Activated T-helper 1 cell treated with anti-CD3 and anti-CD28 coated beads, Interleukin-12 subunit alpha, Interleukin-12 subunit beta, Interleukin-2, Interleukin-4 antibody, amounts not matched to agents 30 ng/mL and 10 ng/mL and 1 ng/mL, durations not matched to agents 14 hours and 24 hours and 36 hours (primary cell): ENCODE measurements around the gene CSNK1D. TPM values are rescaled to one million over a fixed set of nuclear protein-coding genes. Genes with fewer than 3 reads are reported as not detected.
A peak's percentile ranks its signal among the peaks of the same experiment; 100 is the strongest.

Source experiments
- DNase-seq: peaks from one replicate; pipeline ENCODE4 v3.0.0; 2021; ENCODE audit warnings: low spot score
- H3K27ac Mint-ChIP-seq: one replicate; pipeline ENCODE4 v1.8.0; 2021; ENCODE audit warnings: mild to moderate bottlenecking, mixed read lengths
- H3K27me3 Mint-ChIP-seq: one replicate; pipeline ENCODE4 v1.8.0; 2022; ENCODE audit warnings: mild to moderate bottlenecking, moderate library complexity, mixed read lengths; ENCODE audit not compliant: insufficient read depth
- H3K36me3 Mint-ChIP-seq: one replicate; pipeline ENCODE4 v1.8.0; 2021; ENCODE audit warnings: low read depth, mixed read lengths
- H3K4me1 Mint-ChIP-seq: one replicate; pipeline ENCODE4 v1.8.0; 2021; ENCODE audit warnings: low read depth, mixed read lengths
- H3K4me3 Mint-ChIP-seq: one replicate; pipeline ENCODE4 v1.8.0; 2021; ENCODE audit warnings: mild to moderate bottlenecking, moderate library complexity, mixed read lengths
- H3K9me3 Mint-ChIP-seq: one replicate; pipeline ENCODE4 v1.8.0; 2021; ENCODE audit warnings: mixed read lengths
- intact Hi-C: fragments of 100-400 bp; cut with micrococcal nuclease; formaldehyde crosslinking; loops from one replicate; pipeline ENCODE4 v1.15.1; 2024
- total RNA-seq: library from RNA; stranded (reverse); gene quantifications from 2 replicates; pipeline ENCODE4 v1.2.3, GENCODE V29; 2022

Gene CSNK1D
- total RNA-seq, 1 donor from 2014 or later = 161 TPM

DNA sequence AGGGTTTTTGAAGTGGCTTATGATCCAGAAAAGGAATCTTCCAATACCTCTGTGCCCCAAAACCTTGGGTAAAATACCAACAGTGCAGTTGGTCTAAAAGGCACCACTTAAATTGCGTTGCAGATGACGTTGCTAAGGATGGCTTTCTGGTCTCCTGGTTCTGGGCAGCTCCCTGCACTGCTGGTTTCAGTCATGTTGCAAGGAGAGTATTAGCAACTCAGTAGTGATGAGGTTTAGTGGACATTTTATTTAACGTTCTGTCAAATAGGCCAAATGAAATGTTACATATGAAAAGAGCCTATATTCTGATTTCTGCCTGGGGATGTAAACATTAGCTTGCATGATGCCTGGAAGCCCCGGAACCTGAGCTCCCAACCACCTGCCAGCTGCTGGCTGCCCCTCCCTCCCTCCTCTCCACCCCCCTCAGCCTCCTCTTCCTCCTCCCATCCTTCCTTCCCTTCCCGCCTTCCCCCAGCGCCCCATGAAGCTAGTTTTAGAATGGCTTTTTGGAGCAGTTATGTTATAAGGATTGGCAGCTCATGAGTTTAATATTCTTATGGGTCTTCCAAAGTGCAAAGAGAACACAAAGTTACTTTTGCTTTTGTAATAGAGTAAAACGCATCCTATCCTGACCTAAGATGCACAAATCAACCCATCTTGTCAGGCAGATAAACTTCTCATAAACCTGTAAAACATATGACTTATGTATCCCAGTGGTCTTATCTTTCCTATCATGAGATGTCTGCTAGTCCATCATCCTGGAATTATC is 23.2 kb upstream of the CSNK1D start:
- DNase-seq = no peak

DNA sequence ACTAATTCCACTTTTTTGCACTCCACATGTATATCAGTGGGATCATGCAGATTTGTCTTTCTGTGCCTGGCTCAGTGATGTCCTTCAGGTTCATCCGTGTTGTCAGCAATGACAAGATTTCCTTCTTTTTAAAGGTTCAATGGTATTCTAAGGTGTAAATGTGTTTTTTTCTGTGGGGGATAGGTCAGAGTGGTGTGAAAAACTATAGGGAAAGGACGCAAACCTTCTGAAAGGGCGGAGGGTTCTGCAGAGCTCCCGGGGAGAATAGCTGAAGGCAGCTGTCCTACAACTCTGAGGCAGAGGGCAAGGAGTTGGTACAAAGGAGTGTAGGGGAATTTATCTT is 21.9 kb upstream of the CSNK1D start:
- H3K36me3 Mint-ChIP-seq = peaks cover 4% of the 10 kb centered on the region
- H3K4me3 Mint-ChIP-seq = peak overlapping the region; percentile 3
- no peaks in the 10 kb centered on the region for H3K9me3 Mint-ChIP-seq
- peaks cover 68% of the 10 kb centered on the region for H3K4me1 Mint-ChIP-seq
- no peaks in the 10 kb centered on the region for H3K27me3 Mint-ChIP-seq
- intact Hi-C loops = loop anchor here (10.0 kb wide), 2 partner anchors 271 to 431 kb away; partner anchors contain the start of genes CENPX, LRRC45 and P4HB
- no peak for DNase-seq
- peak overlapping the region; percentile 49 for H3K27ac Mint-ChIP-seq

More for the DNA sequence above, 23.2 kb upstream of the CSNK1D start:
- H3K4me1 Mint-ChIP-seq = peaks cover 75% of the 10 kb centered on the region
- H3K27ac Mint-ChIP-seq = peak overlapping the region; percentile 98
- no peaks in the 10 kb centered on the region for H3K9me3 Mint-ChIP-seq
- H3K4me3 Mint-ChIP-seq = peak overlapping the region; percentile 89
- intact Hi-C loops = loop anchor here (1.0 to 10.0 kb wide), 4 partner anchors 10 to 432 kb away; partner anchors contain the start of genes CENPX, LRRC45 and P4HB
- no peaks in the 10 kb centered on the region for H3K27me3 Mint-ChIP-seq
- H3K36me3 Mint-ChIP-seq = peaks cover 4% of the 10 kb centered on the region

DNA sequence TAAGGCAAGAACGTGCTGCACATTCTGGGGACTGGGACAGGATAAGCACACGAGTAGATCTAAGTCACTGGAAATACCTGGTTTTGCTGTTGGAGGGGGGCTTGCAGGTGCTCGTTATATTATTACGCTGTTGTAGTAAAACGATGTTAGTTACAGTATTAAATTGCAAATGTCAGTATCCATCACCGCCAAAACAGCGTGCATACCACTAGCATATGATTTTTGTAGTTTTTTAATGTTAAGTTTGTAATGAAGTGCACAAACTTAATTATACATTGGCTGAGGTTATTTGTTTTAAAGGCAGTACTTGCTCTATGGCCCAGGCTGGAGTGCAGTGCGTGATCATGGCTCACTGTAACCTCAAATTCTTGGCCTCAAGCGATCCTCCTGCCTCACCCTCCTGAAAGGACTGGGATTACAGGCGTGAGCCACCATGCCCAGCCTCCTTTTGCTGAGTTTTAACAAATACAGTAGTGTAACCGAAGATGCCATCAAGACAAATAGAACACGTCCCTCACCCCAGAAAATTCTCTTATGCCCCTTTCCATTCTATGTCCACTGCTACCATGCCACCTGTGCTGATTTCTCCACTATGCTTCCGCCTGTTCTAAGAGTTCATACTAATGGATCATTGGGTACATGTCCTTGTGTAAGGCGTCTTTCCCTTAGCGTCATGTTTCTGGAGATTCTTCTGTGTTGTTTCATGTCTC is 20.7 kb upstream of the CSNK1D start:
- DNase-seq = no peak
- Mint-ChIP-seq H3K4me3 (peak overlapping the region; percentile 70), H3K9me3 (no peaks in the 10 kb centered on the region), H3K4me1 (peaks cover 58% of the 10 kb centered on the region), H3K27me3 (no peaks in the 10 kb centered on the region), H3K27ac (peak overlapping the region; percentile 85), H3K36me3 (peaks cover 5% of the 10 kb centered on the region)
- intact Hi-C loops = loop anchor here (10.0 kb wide), 2 partner anchors 269 to 429 kb away; partner anchors contain the start of genes CENPX, LRRC45 and P4HB

DNA sequence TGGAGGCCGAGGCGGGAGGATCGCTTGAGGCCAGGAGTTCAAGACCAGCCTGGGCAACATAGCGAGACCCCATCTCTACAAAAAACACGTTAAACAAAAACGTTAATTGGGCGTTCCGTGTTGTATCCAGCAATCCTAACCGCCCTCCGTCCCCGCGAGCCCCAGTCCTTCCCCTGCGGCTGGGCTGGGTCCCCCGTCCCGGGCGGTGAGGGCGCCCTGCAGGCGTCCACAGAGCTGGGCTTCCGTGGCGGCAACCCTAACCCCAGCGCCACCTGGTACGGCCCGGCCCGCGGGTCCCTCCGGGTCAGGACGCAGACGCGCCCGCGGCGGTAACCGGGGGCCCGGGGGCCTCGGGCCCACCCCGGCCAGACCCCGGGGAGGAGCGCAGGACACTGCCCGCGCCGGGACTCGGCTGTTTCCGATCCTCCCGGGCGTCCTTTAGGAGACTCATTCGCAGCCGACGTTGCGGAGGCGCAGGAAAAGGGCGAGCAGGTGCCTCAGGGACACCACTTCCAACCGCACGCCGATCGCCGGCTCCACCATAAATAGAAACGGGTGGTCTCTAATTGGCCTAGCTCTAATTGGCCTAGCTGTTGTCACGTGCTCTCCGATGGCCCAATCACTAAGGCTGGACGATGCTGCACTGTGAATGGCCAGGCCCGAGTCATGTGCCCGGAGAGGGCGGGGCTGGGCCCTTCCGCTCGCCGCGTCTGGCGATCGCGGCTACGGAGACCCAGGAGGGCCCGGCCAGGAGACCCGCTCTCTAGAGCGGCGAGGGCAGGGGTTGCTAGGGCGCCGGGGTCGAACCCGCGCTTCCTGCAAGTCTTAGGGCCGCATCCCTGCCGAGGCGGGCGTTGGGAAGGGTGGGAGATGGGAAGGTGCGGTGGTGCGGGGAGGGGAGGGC is 19.0 kb upstream of the CSNK1D start:
- peak; percentile 92 for DNase-seq
- Mint-ChIP-seq H3K27ac (peak overlapping the region; percentile 93), H3K27me3 (peaks cover 2% of the 10 kb centered on the region), H3K9me3 (no peaks in the 10 kb centered on the region), H3K36me3 (peaks cover 6% of the 10 kb centered on the region), H3K4me3 (peak overlapping the region; percentile 90), H3K4me1 (peaks cover 48% of the 10 kb centered on the region)
- intact Hi-C loops = loop anchor here (1.0 to 10.0 kb wide), 6 partner anchors 9 to 428 kb away; partner anchors contain the start of genes CENPX, CSNK1D, CYBC1 and LRRC45

DNA sequence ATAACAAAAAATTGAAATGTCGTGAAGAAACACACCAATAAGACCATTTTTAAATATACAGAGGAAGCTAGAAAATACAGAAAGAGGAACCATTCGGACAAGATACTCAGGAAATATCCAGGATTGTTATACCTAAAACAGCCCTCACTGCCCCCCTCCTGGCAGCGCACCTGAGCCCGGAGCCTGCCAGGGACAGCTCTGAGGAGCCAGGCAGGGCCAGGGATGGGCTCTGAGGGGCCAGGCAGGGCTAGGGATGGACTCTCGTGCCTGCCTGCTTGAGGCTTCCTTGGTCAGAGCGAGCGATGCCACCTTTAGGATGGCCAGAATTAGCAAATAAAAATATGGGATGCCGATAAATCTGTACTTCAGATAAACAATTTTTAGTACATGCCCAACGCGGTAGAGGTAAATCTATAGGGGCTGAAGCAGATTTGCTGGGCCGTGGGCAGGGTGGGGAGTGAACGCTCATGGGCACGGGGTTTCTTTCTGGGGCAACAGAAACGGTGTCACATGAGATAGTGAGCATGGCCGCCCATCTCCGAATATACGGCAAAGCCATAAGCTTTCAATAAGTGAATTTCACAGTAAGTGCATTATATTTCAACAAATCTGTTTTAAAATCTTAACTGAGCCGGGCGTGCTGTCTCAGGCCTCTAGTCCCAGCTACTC is 18.2 kb upstream of the CSNK1D start:
- intact Hi-C loops = loop anchor here (1.0 to 10.0 kb wide), 6 partner anchors 8 to 427 kb away; partner anchors contain the start of genes CENPX, CSNK1D, CYBC1 and LRRC45
- Mint-ChIP-seq H3K27me3 (peaks cover 2% of the 10 kb centered on the region), H3K27ac (peak overlapping the region; percentile 68), H3K4me3 (peak overlapping the region; percentile 80), H3K4me1 (peaks cover 41% of the 10 kb centered on the region), H3K9me3 (no peaks in the 10 kb centered on the region), H3K36me3 (peaks cover 6% of the 10 kb centered on the region)
- no peak for DNase-seq

DNA sequence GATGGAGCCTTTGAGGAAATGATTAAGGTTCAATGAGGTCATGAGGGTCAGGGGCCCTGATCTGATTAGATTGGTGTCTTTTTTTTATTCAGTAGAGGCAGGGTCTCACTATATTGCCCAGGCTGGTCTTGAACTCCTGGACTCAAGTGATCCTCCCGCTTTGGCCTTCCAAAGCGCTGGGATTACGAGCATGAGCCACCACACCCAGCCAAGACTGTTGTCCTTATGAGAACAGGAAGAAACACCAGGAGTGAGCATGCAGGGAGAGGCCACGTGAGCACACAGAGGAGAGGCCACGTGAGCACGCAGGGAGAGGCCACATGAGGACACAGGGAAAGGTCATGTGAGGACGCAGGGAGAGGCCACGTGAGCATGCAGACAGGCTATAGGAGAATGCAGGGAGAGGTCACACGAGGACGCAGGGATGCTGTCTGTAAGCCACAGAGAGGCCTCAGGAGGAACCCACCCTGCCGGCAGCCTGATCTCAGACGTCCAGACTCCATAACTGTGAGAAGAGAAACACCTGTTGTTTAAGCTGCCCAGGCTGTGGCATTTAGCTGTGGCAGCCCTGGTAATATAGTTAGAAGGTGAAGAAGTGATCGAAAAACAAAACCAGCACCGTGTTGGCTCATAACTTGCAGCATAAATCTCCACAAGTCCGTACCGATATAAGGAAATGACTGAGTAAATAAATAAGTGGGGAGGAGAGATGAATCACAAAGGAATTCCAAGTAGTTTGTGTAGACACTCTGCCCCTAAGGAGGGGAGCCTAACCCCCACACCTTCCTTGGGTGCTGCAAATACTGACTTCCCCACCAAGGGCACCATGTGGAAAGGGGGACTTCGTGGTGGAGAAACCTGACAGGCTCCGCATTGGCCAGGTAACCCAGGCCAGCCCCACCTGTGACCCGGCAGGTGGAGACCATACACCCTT is 14.6 kb upstream of the CSNK1D start:
- Mint-ChIP-seq H3K27ac (no peak overlapping the region), H3K36me3 (peaks cover 2% of the 10 kb centered on the region), H3K9me3 (no peaks in the 10 kb centered on the region), H3K4me1 (peaks cover 16% of the 10 kb centered on the region), H3K27me3 (peaks cover 2% of the 10 kb centered on the region), H3K4me3 (no peak overlapping the region)
- no peak for DNase-seq
- intact Hi-C loops = no loop called here

DNA sequence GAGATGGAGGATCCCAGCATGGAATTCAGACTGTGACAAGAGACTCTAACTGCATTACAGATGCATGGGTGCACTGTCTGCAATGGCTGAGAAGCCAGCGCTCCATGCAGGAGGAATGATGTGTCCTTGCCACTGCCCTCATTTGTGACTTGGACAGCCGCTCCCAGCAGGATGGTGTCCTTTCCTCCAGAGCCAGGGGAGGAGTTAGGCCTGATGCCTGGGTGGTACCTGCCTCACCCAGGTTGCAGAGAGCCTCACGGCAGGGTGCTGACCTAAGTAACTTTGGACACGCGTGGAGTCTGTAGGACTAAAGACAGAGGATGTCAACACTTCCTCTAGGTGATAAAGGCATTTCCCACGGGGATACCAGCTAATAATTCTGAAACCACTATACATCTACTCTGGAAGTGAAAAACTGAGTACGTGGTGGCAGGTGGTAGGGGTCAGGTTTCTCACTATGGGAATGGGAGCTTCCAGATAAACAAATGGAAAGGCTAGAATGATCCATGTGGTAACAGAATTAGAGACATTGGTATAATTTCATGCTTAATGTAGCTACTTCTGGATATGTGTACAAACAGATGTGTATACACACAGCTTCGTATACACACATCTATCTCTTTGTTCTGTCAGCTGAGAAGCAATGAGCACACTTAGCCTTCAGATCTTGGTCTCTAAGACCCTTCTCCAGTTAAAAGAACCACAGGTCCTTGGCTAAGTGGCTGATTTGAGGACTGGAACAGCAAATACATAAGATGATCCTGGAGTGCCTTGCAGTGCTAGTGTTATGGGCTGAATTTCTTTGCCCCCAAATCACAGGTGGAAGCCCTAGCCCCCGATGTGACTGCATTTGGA is 13.7 kb upstream of the CSNK1D start:
- Mint-ChIP-seq H3K4me1 (peaks cover 16% of the 10 kb centered on the region), H3K4me3 (no peak overlapping the region), H3K36me3 (peaks cover 2% of the 10 kb centered on the region), H3K9me3 (no peaks in the 10 kb centered on the region), H3K27ac (no peak overlapping the region), H3K27me3 (peaks cover 2% of the 10 kb centered on the region)
- intact Hi-C loops = no loop called here
- no peak for DNase-seq

DNA sequence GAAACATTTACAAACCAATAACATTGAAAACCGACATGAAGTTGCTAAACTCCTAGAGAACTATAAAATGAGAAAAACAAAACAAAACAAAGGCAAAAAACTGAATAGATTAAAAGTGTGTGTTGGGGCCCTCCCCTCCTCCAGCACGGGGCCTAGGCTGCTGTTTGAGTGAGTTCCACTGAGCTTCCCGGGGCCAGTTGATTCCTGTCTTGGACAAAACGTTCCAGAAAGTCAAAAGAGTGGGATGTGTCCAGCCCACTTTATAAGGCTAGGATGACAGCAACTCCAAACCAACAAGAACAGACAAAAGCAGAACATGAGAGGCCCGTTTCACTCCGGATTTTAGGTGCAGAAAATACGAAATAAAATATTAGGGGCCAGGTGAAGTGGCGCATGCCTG is 11.6 kb upstream of the CSNK1D start:
- Mint-ChIP-seq H3K36me3 (peaks cover 2% of the 10 kb centered on the region), H3K9me3 (no peaks in the 10 kb centered on the region), H3K27me3 (peaks cover 2% of the 10 kb centered on the region), H3K4me3 (no peak overlapping the region), H3K4me1 (peaks cover 21% of the 10 kb centered on the region), H3K27ac (no peak overlapping the region)
- DNase-seq = no peak
- intact Hi-C loops = no loop called here

DNA sequence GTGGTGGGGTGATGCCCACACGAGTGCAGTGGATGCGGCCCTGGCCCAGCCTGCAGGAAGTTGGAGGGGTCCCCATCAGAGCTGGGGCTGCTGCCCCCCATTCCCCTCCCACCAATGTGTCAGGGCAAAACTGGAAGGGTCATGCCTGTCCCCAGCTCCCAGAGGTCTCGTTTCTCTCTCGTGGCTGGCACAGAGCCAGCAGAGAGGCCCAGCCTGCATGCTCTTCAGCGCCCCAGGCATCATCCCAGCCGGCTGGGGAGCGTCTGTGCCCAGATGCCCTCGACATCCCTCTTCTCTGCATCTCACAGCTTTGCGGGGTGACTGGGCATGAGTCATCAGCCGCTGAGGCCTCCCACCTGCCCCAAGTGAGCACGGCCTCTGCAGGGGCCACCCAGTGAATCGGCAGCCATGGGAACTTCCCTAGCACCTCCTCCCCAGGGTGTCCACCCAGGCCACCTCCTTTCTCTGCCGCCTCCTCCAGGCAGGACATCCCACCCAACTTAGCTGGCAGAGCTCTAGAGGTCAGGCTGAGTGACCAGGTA is 9.8 kb upstream of the CSNK1D start:
- peaks cover 3% of the 10 kb centered on the region for H3K27me3 Mint-ChIP-seq
- intact Hi-C loops = loop anchor here (1.0 kb wide), 1 partner anchor 9 kb away; no protein-coding TSS in a partner anchor
- no peaks in the 10 kb centered on the region for H3K36me3 Mint-ChIP-seq
- H3K27ac Mint-ChIP-seq = no peak overlapping the region
- H3K9me3 Mint-ChIP-seq = no peaks in the 10 kb centered on the region
- DNase-seq = no peak
- H3K4me3 Mint-ChIP-seq = no peak overlapping the region
- H3K4me1 Mint-ChIP-seq = peaks cover 21% of the 10 kb centered on the region
